HG02981 (cell line): Measurements from ENCODE around the gene TENM3.
"Not testable (repeated sequence)": the region's sequence is repeated elsewhere in the genome, so short reads cannot be mapped to it uniquely, and the experiment has no call there.

ENCODE experiments used
- ATAC-seq: cut with Tn5 transposase; IDR thresholded peaks from one replicate; pipeline ENCODE4 v1.9.1; 2021; ENCODE audit warnings: mild to moderate bottlenecking, moderate library complexity; ENCODE audit not compliant: unreplicated experiment

TENM3 gene

GRCh38 chr4:182386576-182386975 lies 143.4 kb downstream of the TENM3 start:
- ATAC-seq: not testable (repeated sequence)

- no peak for ATAC-seq
These were observed 148.0 kb downstream of the TENM3 start for GRCh38 chr4:182391111-182391684.

GRCh38 chr4:182394181-182394580 lies 151.0 kb downstream of the TENM3 start:
- ATAC-seq: no peak

- no peak for ATAC-seq
These were observed 156.9 kb downstream of the TENM3 start for GRCh38 chr4:182400081-182400480.

- ATAC-seq: no peak
These were observed 157.6 kb downstream of the TENM3 start for GRCh38 chr4:182400790-182401189.

- no peak for ATAC-seq
These were observed 161.2 kb downstream of the TENM3 start for GRCh38 chr4:182404376-182404775.

GRCh38 chr4:182405087-182405486 lies 161.9 kb downstream of the TENM3 start:
- no peak for ATAC-seq

- ATAC-seq: no peak
These were observed 166.1 kb downstream of the TENM3 start for GRCh38 chr4:182409271-182409670.

- no peak for ATAC-seq
These were observed 168.2 kb downstream of the TENM3 start for GRCh38 chr4:182411391-182411790.

- ATAC-seq: no peak
These were observed 170.3 kb downstream of the TENM3 start for GRCh38 chr4:182413550-182413949.

- no peak for ATAC-seq
These were observed 171.9 kb downstream of the TENM3 start for GRCh38 chr4:182415116-182415515.

- no peak for ATAC-seq
These were observed 172.9 kb downstream of the TENM3 start for GRCh38 chr4:182416067-182416466.

- ATAC-seq: no peak
These were observed 175.0 kb downstream of the TENM3 start for GRCh38 chr4:182418054-182418734.

GRCh38 chr4:182420189-182420588 lies 177.0 kb downstream of the TENM3 start:
- ATAC-seq: no peak

GRCh38 chr4:182421753-182422152 lies 178.6 kb downstream of the TENM3 start:
- no peak for ATAC-seq

GRCh38 chr4:182425302-182425701 lies 182.1 kb downstream of the TENM3 start:
- ATAC-seq: no peak

- ATAC-seq: no peak
These were observed 183.7 kb downstream of the TENM3 start for GRCh38 chr4:182426901-182427300.

GRCh38 chr4:182427554-182427953 lies 184.4 kb downstream of the TENM3 start:
- no peak for ATAC-seq

- ATAC-seq: no peak
These were observed 186.7 kb downstream of the TENM3 start for GRCh38 chr4:182429896-182430295.

- no peak for ATAC-seq
These were observed 189.6 kb downstream of the TENM3 start for GRCh38 chr4:182432819-182433218.

- no peak for ATAC-seq
These were observed 191.5 kb downstream of the TENM3 start for GRCh38 chr4:182434720-182435119.

- no peak for ATAC-seq
These were observed 192.2 kb downstream of the TENM3 start for GRCh38 chr4:182435401-182435800.

GRCh38 chr4:182443070-182443469 lies 199.9 kb downstream of the TENM3 start:
- ATAC-seq: no peak
